HG02885 (cell line): Measurements from ENCODE around the gene MAGEH1.

Experiments
- ATAC-seq: cut with Tn5 transposase; IDR thresholded peaks from one replicate; pipeline ENCODE4 v1.9.1; 2021; ENCODE audit warnings: mild to moderate bottlenecking; ENCODE audit not compliant: unreplicated experiment, poor library complexity

Gene MAGEH1

DNA sequence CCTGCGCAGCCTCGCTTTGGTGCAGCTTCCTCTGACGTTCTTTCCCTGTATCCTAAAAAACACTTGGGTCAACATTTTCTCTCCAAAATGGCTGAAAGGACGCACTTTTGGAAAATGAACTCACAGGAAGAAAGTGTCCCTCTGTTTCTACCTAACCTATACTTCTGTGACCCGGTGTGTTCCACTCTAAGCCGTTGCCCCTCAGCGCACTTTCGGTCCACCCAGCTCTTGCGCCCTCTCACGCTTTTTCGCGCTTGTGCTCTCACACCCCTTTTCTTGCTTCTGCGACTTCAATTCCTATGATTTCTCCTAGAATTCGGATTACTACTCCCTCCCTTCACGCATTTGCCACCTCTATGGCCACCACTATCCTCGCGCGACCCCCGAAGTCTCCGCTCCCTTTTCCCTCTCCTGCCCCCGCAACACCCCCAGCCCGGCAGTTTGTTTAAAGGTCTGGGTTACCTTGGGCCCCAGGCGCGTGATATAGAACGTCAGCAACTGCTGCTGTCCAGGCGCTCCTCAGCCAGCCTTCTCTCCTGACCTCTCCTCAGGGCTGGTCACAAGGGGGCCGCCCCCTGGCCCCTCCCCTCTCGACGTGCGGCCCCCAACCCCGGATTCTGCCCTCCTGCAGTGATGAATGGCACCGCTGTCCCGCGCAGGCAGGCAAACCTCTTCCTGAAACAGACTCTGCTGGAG lies 37.5 kb downstream of the MAGEH1 start, which contains the start of gene USP51:
Gene USP51, minus strand, starts transcription at position 535 of the 696 bp plus-strand sequence. CDS start 909 bp downstream, outside the sequence.
- peak; percentile 59 for ATAC-seq

DNA sequence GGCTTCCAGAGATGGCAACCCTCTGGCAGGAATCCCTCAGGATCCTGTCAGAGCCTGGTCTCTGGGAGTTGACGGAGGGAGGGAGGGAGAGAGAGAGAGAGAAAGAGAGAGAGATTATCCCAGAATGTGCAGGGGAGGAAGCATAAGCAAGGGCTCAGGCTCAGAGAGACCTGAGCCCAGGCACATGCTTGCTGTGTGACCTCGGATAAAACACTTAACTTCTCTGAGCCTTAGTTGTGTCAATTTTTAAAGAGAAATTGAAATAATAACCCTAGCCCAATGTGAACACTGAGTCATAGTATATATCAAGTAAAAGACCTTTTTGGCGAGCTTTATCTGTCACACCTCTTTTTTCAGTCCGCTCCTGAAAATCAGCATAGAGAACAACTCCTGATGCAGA lies 38.2 kb downstream of the MAGEH1 start:
- ATAC-seq, result no peak

DNA sequence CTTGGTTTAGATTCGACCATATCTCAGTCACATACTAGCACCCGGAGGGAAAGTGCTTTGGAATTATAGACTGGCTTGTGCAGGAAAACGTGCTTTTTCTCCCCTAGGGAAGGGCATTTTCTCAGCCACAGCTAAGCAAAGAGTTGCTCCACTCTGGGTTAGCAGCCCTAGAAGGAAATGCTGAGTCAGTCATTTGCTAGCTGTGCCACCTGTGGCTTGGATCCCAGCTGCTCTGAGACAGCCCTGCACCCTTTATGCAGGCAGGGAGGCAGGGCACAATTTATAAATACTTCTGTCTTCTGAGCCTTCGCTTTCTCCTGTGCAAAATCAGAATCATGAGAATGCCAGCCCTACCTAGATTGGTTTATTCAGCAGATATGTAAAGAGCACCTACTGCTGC lies 39.0 kb downstream of the MAGEH1 start:
- ATAC-seq, result no peak
